CD4-positive, alpha-beta T cell (primary cell): Measurements from ENCODE around the gene ASMT. TPM values are rescaled to one million over a fixed set of nuclear protein-coding genes. Genes with fewer than 3 reads are reported as not detected.
"Not testable (repeated sequence)": the region's sequence is repeated elsewhere in the genome, so short reads cannot be mapped to it uniquely, and the experiment has no call there.

Experiments used
- ATAC-seq: fragments of 200-7000 bp; cut with Tn5 transposase; one replicate; pipeline ENCODE4 v1.10.0; 2022; ENCODE audit warnings: mild to moderate bottlenecking; ENCODE audit not compliant: poor library complexity
- CTCF ChIA-PET: fragments of 350-600 bp; sonication (Branson Sonifier 250); formaldehyde crosslinking; loops from one replicate; lab custom pipeline; 2021; ENCODE audit warnings: antibody characterized with exemption, inconsistent platforms; lab: Charles Lee
- POLR2A ChIA-PET: fragments of 350-600 bp; sonication (Branson Sonifier 250); formaldehyde crosslinking; loops from one replicate; lab custom pipeline; 2021; ENCODE audit warnings: antibody characterized with exemption, inconsistent platforms; lab: Charles Lee
- DNase-seq, 14 experiments: peaks; one replicate each; pipeline ENCODE4 v3.0.0-alpha.2; 2013 to 2020; ENCODE audit warnings: mixed read lengths in 2 of 14
- H3K27ac ChIP-seq, 2 donors: one replicate each; pipeline versions ENCODE4 v1.5.1 to v1.7.0; 2013; ENCODE audit warnings: low read length in 2 of 2, low read depth in 1 of 2, mild to moderate bottlenecking in 1 of 2
- H3K27me3 ChIP-seq, 2 experiments: 1 replicate in 1 of 2; 2 replicates in 1 of 2; pipeline versions ENCODE4 v1.6.1 to v1.7.0; 2013; ENCODE audit warnings: low read length in 2 of 2, control low read depth in 1 of 2, mild to moderate bottlenecking in 1 of 2, moderate library complexity in 1 of 2; ENCODE audit not compliant: insufficient read depth in 2 of 2, control insufficient read depth in 1 of 2
- H3K36me3 ChIP-seq: one replicate; pipeline ENCODE4 v1.6.1; 2013; ENCODE audit warnings: low read length, control low read depth; ENCODE audit not compliant: insufficient read depth
- H3K4me1 ChIP-seq: one replicate; pipeline ENCODE4 v1.6.1; 2013; ENCODE audit warnings: low read length, control low read depth; ENCODE audit not compliant: insufficient read depth
- H3K4me3 ChIP-seq: one replicate; pipeline ENCODE4 v1.5.1; 2013; ENCODE audit warnings: mild to moderate bottlenecking, low read length, moderate library complexity
- H3K9me3 ChIP-seq, 2 experiments: 1 replicate in 1 of 2; 2 replicates in 1 of 2; pipeline versions ENCODE4 v1.6.1 to v1.7.0; 2013; ENCODE audit warnings: low read length in 2 of 2, mild to moderate bottlenecking in 2 of 2, control low read depth in 1 of 2, moderate library complexity in 1 of 2; ENCODE audit not compliant: control insufficient read depth in 1 of 2, insufficient read depth in 1 of 2
- H3K27ac Mint-ChIP-seq: one replicate; pipeline ENCODE4 v1.8.0; 2020; ENCODE audit warnings: mixed read lengths
- H3K27me3 Mint-ChIP-seq: one replicate; pipeline ENCODE4 v1.8.0; 2021; ENCODE audit warnings: mixed read lengths
- H3K36me3 Mint-ChIP-seq: one replicate; pipeline ENCODE4 v1.8.0; 2021; ENCODE audit warnings: low read depth, mixed read lengths
- H3K4me1 Mint-ChIP-seq: one replicate; pipeline ENCODE4 v1.8.0; 2021; ENCODE audit warnings: low read depth, mixed read lengths
- H3K4me3 Mint-ChIP-seq: one replicate; pipeline ENCODE4 v1.8.0; 2020; ENCODE audit warnings: mild to moderate bottlenecking, mixed read lengths
- H3K9me3 Mint-ChIP-seq: one replicate; pipeline ENCODE4 v1.8.0; 2020; ENCODE audit warnings: mixed read lengths
- CTCF ChIP-seq: fragments of 200-600 bp; IDR thresholded peaks from one replicate; pipeline ENCODE4 v1.8.0; 2022; ENCODE audit warnings: antibody characterized with exemption, mild to moderate bottlenecking
- intact Hi-C, 2 experiments: fragments of 100-400 bp; cut with DNase I in 1 of 2; cut with micrococcal nuclease in 1 of 2; formaldehyde crosslinking; loops; one replicate each; pipeline versions ENCODE4 v1.15.1 to v1.9.0; 2023 to 2025; cut with DNase I, micrococcal nuclease
- total RNA-seq, 174 experiments: library from RNA in 2 of 174; stranded (reverse) in 2 of 174; gene quantifications; one replicate each; pipeline ENCODE4 v1.2.3 and lab custom pipeline; 2021 to 2026

The ASMT gene
- total RNA-seq, 2 experiments from 2014 or later, result 0.36 to 0.50 TPM

- H3K36me3 Mint-ChIP-seq, H3K4me3 Mint-ChIP-seq, H3K27me3 ChIP-seq, H3K27ac ChIP-seq, H3K9me3 ChIP-seq, H3K27me3 Mint-ChIP-seq, CTCF ChIA-PET, H3K36me3 ChIP-seq, POLR2A ChIA-PET, H3K4me3 ChIP-seq, H3K9me3 Mint-ChIP-seq: not testable (repeated sequence)
- peak; percentile 85 for TF ChIP-seq CTCF
- H3K4me1 ChIP-seq, result peaks cover 15% of the 10 kb centered on the region
- peaks cover 20% of the 10 kb centered on the region for H3K4me1 Mint-ChIP-seq
- peak; percentile 34 for ATAC-seq
- DNase-seq, result peak in 6 of 14 experiments; percentile 16 to 78 (median 54)
- intact Hi-C loops, result loop anchor here (1.0 to 5.0 kb wide), 2 partner anchors 941 to 975 kb away; no protein-coding TSS in a partner anchor
- H3K27ac Mint-ChIP-seq, result peak overlapping the region; percentile 45
These were observed 37.4 kb downstream of the ASMT start for GRCh38 chrX:1652011-1652811.

- CTCF ChIA-PET, result no interaction called here
- Mint-ChIP-seq H3K4me1 (peaks cover 51% of the 10 kb centered on the region), H3K9me3 (no peaks in the 10 kb centered on the region), H3K4me3 (no peak overlapping the region), H3K27ac (peak overlapping the region; percentile 96), H3K27me3 (no peaks in the 10 kb centered on the region), H3K36me3 (peaks cover 4% of the 10 kb centered on the region)
- ATAC-seq (no peak), DNase-seq (no peak)
- Histone ChIP-seq H3K27ac (peak overlapping the region in 1 of 2 donors; percentile 59), H3K36me3 (peaks cover 7% of the 10 kb centered on the region), H3K4me1 (peaks cover 32% of the 10 kb centered on the region), H3K9me3 (no peaks in the 10 kb centered on the region), H3K27me3 (no peaks in the 10 kb centered on the region), H3K4me3 (no peak overlapping the region)
- POLR2A ChIA-PET, result no interaction called here
- no peak for TF ChIP-seq CTCF
- intact Hi-C loops, result loop anchor here in 1 of 2 experiments (5.0 kb wide), 1 partner anchor 951 kb away; no protein-coding TSS in a partner anchor
These were observed 41.5 kb downstream of the ASMT start for GRCh38 chrX:1656379-1656778.

GRCh38 chrX:1657367-1658070 lies 42.7 kb downstream of the ASMT start:
- peak overlapping the region; percentile 87 for H3K4me3 Mint-ChIP-seq
- no peaks in the 10 kb centered on the region for H3K27me3 Mint-ChIP-seq
- Histone ChIP-seq H3K4me3 (peak overlapping the region; percentile 65), H3K27me3 (no peaks in the 10 kb centered on the region), H3K36me3 (peaks cover 7% of the 10 kb centered on the region), H3K27ac (peak overlapping the region; percentile 59 to 80), H3K4me1 (peaks cover 36% of the 10 kb centered on the region), H3K9me3 (no peaks in the 10 kb centered on the region)
- peaks cover 4% of the 10 kb centered on the region for H3K36me3 Mint-ChIP-seq
- intact Hi-C loops, result loop anchor here in 1 of 2 experiments (5.0 kb wide), 1 partner anchor 950 kb away; no protein-coding TSS in a partner anchor
- H3K27ac Mint-ChIP-seq, result peak overlapping the region; percentile 96
- no peaks in the 10 kb centered on the region for H3K9me3 Mint-ChIP-seq
- CTCF ChIA-PET, result no interaction called here
- DNase-seq (peak in 13 of 14 experiments; percentile 11 to 91 (median 47)), ATAC-seq (peak; percentile 37)
- POLR2A ChIA-PET, result no interaction called here
- TF ChIP-seq CTCF, result no peak
- H3K4me1 Mint-ChIP-seq, result peaks cover 52% of the 10 kb centered on the region
